D341Med (cell line): ENCODE results near the gene SLC22A23.
A peak's percentile ranks its signal among the peaks of the same experiment; 100 is the strongest.

ENCODE experiments used
- DNase-seq: peaks from one replicate; pipeline ENCODE4 v3.0.0; 2012; ENCODE audit warnings: low spot score

The SLC22A23 gene

GRCh38 chr6:3296078-3296477 is 160.8 kb downstream of the SLC22A23 start:
- no peak for DNase-seq

GRCh38 chr6:3294921-3295871 is 161.7 kb downstream of the SLC22A23 start:
- DNase-seq = peak; percentile 92

- no peak for DNase-seq
Measured at GRCh38 chr6:3294396-3294795, 162.5 kb downstream of the SLC22A23 start.

DNA sequence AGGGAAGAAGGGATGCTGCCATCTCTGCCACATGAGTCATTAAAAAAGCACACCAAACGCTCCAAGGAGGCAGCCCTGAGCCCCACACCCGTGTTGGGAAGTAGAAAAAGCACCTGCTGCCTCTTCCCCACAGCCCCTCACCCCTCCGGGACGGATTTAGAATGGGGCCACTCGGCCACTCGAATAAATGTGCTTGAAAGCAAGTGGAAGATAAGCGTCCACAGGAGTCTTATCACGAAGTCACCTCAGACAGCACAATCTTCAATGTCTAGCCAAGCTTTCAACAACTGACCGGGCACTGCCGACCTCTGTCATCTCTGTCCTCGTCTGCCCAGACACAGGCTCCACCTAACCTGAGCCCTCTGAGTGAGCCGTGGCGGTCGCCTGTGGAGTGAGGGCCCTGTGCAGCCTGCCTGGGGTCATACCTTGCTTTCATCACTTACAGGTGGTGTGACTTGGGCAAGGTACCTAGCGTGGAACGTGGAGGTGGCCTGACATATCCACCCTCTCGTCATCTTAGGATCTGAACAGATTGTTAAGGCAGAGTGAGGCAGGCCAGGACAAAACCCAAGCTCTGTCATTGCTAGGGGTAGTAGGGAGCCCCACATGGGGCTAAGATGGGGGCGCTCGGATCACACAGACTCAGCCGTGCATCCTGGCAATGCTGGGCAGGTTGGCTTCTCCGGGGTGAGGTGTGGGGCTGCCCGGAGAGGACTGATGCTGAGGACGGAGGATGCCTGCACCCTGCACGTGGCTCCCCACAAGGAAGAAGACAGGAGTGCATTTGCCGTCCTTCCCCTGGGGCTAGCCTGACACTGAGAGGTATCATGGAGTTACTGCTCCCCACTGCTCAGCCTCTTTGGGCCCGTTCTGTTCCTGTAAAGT is 163.3 kb downstream of the SLC22A23 start:
- DNase-seq = no peak

DNA sequence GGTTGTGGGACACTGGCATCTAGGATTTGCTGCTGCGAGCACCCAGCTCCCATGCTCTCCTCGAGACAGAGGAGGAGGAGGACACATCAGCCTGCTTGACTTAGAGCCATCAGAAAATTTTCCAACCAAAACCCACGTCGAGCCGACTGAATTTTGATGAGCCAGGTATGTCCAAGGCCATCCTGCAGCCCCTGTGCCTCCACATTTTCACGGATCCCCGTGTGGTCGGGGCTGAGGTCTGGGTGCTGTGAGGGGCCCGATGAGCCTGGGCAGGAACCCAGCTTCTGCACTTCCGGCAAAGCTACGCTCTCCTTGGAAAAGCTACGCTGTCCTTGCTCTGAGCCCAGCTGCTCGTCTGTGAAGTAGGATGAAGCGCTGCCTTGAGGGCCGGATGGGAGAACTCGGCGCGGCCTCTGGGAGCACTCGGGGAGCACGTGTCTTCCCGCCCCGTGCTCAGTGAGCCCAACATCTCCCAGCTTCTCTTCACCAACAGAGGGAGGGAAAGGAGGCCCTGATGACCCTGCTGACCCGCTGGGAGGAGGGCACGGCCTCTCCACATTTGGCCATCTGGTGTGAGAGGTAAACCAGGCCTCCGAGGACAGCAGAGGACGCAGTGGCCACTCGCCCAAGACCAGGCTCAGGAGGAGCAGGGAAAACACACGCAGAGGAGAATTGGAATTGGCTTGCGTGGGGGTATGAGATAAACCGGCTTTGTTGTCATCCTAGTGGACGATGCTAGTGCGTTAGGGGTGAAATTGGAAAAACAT is 164.2 kb downstream of the SLC22A23 start:
- no peak for DNase-seq

GRCh38 chr6:3291987-3292386 is 164.9 kb downstream of the SLC22A23 start:
- no peak for DNase-seq

GRCh38 chr6:3291346-3291745 is 165.5 kb downstream of the SLC22A23 start:
- DNase-seq = no peak

DNA sequence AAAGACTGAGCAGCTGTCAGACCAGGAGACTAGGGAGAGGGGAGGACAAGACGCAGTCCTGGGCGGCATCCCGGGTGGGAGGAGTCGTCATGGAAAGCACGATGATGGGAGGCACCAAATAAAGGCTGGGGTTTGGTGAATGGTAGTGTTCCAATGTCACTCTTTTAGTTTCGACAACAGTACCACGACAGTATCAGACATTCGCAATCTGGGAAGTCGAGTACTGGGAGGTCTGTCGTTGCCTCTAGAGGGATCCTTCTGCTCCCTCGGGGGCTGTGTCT is 166.0 kb downstream of the SLC22A23 start:
- DNase-seq = no peak

GRCh38 chr6:3290149-3290930 is 166.5 kb downstream of the SLC22A23 start:
- no peak for DNase-seq

DNA sequence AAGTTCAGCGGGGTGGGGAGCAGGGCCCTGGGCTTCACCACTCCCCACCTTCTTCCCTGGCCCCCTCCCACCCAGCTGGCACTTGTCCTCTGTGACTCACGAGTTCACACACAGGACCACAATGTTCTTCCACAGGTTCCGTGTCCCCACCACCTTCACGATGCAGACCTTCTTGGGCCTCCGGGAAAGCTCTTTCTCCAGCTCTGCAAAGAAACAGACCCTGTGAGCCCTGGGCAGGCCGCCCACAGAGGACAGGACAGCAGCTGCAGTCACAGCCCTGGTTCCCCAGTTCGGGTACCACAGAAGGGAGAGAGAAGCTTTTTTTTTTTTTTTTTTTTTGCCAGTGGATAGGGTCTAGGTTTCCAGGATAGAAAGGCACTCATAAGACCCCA is 167.2 kb downstream of the SLC22A23 start:
- no peak for DNase-seq

GRCh38 chr6:3288711-3289663 is 167.9 kb downstream of the SLC22A23 start:
- no peak for DNase-seq

- DNase-seq = no peak
Measured at GRCh38 chr6:3287976-3288707, 168.7 kb downstream of the SLC22A23 start.

DNA sequence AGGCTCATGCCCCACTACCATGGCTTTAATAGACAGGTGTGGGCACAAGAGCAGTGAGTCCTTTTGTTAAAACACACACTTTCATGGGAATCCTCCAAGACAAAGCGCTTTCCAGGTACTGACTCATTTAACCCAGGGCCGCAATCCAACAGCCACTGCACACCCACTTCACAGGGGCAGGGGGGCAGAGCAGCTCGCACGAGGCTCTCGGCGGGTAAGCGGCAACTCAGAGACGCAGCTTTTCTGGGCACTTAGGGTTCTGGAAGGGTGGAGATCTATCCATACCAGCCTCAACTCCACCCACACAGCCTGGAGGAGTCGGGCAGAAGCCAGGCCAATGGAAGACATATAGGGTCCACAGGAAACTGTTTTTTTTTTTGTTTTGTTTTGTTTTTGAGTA is 169.5 kb downstream of the SLC22A23 start:
- no peak for DNase-seq

- DNase-seq = no peak
Measured at GRCh38 chr6:3286641-3287171, 170.1 kb downstream of the SLC22A23 start.

- no peak for DNase-seq
Measured at GRCh38 chr6:3285732-3286131, 171.1 kb downstream of the SLC22A23 start.

DNA sequence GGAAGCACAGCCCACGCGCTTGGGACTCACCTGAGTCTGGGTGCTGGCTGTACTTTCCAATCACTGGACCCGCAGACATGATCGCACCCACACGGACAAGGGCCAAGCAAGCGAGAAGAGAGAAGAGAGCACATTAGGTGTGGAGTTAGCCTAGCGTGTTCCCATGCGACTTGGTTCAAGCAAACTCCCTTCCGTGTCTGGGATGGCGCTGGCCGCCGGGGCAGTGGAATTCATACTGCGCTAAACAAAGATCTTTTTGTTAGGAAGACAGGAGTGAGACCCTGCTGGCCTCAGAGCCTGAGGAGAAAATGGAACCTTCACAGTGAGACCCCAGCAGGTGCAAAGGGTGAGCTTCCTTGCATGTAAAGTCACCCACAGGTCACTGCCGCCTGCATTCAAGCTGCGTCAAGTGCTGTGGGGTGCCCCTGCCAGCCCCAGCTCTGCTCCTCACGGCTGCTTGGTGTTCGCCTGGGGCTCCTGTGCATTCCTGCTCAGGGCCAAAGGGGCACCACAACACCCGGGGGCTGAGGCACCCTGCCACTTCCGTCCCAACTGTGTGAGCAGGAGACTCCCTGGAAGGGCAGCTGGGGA is 171.7 kb downstream of the SLC22A23 start:
- no peak for DNase-seq

- peak; percentile 69 for DNase-seq
Measured at GRCh38 chr6:3284436-3284876, 172.4 kb downstream of the SLC22A23 start.

DNA sequence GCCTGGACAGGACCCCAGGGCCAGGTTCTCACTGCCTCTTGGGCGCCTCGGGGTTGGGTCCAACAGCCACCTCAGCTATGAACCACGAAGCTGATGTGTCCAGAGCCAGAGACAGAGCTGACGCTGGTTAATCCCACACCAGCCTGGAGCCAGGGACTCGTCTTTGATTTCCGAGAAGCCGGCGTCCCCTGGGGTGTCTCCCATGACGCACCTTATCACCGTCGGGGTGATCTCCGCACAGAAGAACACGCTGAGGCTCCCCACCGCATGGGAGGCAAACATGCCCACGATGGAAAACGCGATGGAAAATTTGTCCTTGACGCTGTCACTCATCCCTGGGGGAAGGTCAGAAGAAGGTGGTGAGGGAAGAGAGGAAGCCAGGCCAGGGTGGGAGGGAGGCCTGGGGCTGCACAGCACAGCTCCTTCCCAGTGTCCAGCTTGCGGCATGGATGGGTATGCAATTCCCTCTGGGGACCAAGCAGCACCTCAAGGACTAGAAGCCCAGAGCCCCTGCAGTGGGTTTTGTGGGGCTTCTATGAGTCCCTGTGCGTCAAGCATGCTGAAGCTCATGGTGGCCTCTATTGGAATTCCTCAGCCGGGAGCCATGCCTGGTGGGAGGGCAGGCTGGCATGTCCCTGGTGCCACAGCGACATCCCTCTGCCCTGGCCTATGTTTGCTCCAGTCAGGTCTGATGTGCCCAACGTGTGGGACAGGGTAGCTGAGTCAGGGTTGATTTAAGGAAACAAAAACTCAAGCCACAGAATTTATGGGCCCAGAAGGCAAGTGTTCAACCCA is 173.0 kb downstream of the SLC22A23 start:
- DNase-seq = no peak
